ENCODE data around the gene LDLRAD4. TPM values are rescaled to one million over a fixed set of nuclear protein-coding genes. Genes with fewer than 3 reads are reported as not detected.

Gene LDLRAD4
- total and polyA plus RNA-seq, 11 donors, result 10.4 to 44.0 (median 29.6) TPM

DNA sequence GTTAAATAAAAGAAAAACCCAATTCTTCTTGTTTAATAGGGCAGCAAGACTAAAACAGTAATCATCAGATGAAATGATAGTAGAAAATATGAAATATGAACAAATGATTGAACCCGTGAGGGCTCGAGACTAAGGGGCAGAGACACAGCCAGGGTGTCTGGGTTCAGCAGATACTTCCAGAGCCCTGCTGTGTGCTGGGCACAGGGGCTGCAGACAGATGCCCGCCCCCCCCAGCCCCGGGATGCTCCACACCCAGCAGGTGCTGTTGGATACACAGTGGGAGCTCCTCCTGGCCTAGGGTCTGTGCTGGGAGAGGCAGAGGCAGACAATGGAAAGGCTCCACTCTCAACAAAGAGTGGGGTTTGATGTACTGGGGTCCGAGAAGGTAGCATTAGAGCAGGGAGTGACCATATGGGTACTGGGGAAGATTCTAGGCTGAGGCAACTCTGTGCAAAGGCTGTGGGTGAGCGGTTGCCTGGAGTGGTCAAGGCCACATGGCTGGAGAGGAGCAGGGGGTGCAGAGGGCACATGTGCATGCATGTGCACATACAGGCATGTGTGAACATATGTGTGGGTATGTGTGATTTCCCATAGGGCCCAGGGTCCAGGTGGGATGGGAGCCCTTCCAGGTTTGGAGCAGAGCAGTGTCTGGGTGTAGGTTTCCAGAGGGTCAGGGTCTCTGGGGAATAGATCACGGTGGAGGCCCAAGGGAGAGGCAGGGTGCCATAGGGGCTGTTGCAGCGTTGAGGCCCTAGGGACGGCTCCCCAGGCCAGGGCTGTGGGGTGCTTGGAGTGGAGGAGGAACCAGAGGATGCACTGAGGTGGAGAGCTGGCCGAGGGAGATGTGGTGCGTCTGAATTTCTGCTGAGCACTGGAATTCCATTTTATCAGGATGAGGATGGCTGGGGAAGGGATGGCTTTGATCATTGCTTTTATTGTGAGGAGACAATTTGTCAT, 36.7 kb downstream of the LDLRAD4 start:
- Histone ChIP-seq H3K27ac (no peak overlapping the region), H3K4me3 (no peak overlapping the region), H3K27me3 (no peaks in the 10 kb centered on the region), H3K36me3 (no peaks in the 10 kb centered on the region), H3K4me1 (peaks cover 6 to 34% (median 19%) of the 10 kb centered on the region in 12 donors), H3K9me3 (no peaks in the 10 kb centered on the region)
- no peak for ATAC-seq
- intact Hi-C loops (cut with DNase I), result no loop called here
- 92 to 96% (median 93%) methylated on average over 11 of the region's 11 CpGs for WGBS, 4 donors
- DNase-seq, result peak in 2 of 5 donors; percentile 21 to 51
- TF ChIP-seq CTCF (IDR thresholded peaks at IDR 0.05), result no peak
- TF ChIP-seq POLR2A (IDR thresholded peaks at IDR 0.05), result no peak

GRCh38 chr18:13256444-13257305, 38.1 kb downstream of the LDLRAD4 start:
- no peak for ATAC-seq
- TF ChIP-seq CTCF (IDR thresholded peaks at IDR 0.05) (no peak), POLR2A (IDR thresholded peaks at IDR 0.05) (no peak)
- Histone ChIP-seq H3K9me3 (no peaks in the 10 kb centered on the region), H3K36me3 (no peaks in the 10 kb centered on the region), H3K27me3 (no peaks in the 10 kb centered on the region), H3K4me3 (no peak overlapping the region), H3K27ac (no peak overlapping the region), H3K4me1 (peaks cover 6 to 48% (median 32%) of the 10 kb centered on the region in 12 donors)
- intact Hi-C loops (cut with DNase I), result no loop called here
- DNase-seq, result peak in 1 of 5 donors; percentile 18
- 80 to 84% (median 81%) methylated on average over 18 of the region's 18 CpGs for WGBS, 4 donors

DNA sequence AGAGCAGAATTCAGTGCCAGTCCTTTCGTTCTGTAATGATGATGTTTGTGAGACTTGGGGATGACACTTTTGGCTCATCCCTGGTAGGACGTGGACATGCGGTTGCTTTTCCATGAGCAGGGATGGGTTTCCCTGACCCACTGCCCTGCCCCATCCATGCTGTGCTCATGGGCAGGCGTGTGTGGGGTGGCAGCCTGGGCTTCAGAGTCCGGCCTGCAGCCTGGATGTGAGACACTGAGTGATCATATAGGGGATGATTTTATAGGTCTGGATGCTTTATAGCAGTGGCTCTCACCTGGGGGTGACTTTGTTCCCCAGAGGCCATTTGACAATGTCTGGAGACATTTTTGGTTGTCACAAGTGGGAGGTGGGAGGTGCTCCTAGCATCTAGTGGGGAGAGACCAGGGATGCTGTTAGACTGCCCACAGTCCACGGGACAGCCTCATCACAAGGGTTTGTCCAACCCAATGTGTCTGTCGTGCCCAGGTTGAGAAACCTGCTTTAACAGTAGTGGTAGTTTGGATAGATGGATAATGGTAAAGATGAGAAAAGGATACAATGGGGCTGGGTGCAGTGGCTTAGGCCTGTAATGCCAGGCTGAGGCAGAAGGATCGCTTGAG, 38.9 kb downstream of the LDLRAD4 start:
- Histone ChIP-seq H3K27me3 (no peaks in the 10 kb centered on the region), H3K27ac (no peak overlapping the region)
- intact Hi-C loops (cut with DNase I), result no loop called here

More for the DNA sequence above, 38.9 kb downstream of the LDLRAD4 start:
- Histone ChIP-seq H3K4me3 (no peak overlapping the region), H3K9me3 (no peaks in the 10 kb centered on the region), H3K4me1 (peaks cover 6 to 52% (median 32%) of the 10 kb centered on the region in 12 donors), H3K36me3 (no peaks in the 10 kb centered on the region)
- ATAC-seq, result no peak
- peak in 1 of 5 donors; percentile 4 for DNase-seq
- WGBS, 4 donors, result 89 to 95% (median 93%) methylated on average over 8 of the region's 8 CpGs
- TF ChIP-seq POLR2A (IDR thresholded peaks at IDR 0.05) (no peak), CTCF (IDR thresholded peaks at IDR 0.05) (no peak)
